GM12891 (cell line): Measurements from ENCODE around the gene PLP2.

Experiments
- POLR2A ChIP-seq: IDR thresholded peaks from 2 replicates; pipeline ENCODE4 v1.6.1; 2011; ENCODE audit warnings: low read depth, low read length, control low read depth
- POLR2AphosphoS5 ChIP-seq: IDR thresholded peaks from 2 replicates; pipeline ENCODE4 v1.6.1; 2011; ENCODE audit warnings: low read depth, low read length, control low read depth
- SPI1 ChIP-seq: IDR thresholded peaks from 2 replicates; pipeline ENCODE4 v1.6.1; 2011; ENCODE audit warnings: low read depth, low read length, control low read depth

DNA sequence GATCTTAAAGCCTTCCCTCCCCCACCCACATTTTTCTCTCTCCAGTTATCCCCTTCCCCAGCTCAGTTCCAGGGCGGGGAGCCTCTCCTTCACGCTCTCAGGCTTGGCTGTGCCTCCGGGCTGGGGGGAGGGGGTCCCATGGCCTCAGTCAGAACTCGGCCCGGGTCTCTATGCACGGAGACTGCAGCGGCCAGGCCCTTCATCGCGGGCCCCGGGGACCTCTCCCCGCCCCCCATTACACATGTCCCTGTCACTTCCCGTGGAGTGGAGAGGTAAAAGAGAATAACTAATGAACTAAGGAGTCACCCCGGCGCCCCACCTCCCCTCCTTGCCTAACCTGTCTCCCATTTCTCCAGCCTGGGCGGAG, 15.3 kb downstream of the PLP2 start:
- TF ChIP-seq POLR2AphosphoS5 (no peak), POLR2A (no peak), SPI1 (no peak)
